Fibroblast of lung (primary cell): ENCODE data around the gene VPS25. TPM values are rescaled to one million over a fixed set of nuclear protein-coding genes. Genes with fewer than 3 reads are reported as not detected.

Experiments
- DNase-seq, 2 donors: peaks; one replicate each; pipeline versions ENCODE4 v3.0.0 to v3.0.0-alpha.2; 2010; ENCODE audit warnings: low read depth in 2 of 2
- H2AFZ ChIP-seq: 2 replicates; pipeline ENCODE4 v1.5.1; 2012; ENCODE audit warnings: low read length, control low read depth, inconsistent platforms
- H3K27ac ChIP-seq: 2 replicates; pipeline ENCODE4 v1.5.1; 2011; ENCODE audit warnings: low read length, control low read depth; ENCODE audit not compliant: insufficient read depth
- H3K27me3 ChIP-seq: 2 replicates; pipeline ENCODE4 v1.5.1; 2011; ENCODE audit warnings: mild to moderate bottlenecking, low read length; ENCODE audit not compliant: control insufficient read depth, insufficient read depth
- H3K36me3 ChIP-seq: 2 replicates; pipeline ENCODE4 v1.5.1; 2011; ENCODE audit warnings: low read length; ENCODE audit not compliant: control insufficient read depth, insufficient read depth
- H3K4me1 ChIP-seq: 2 replicates; pipeline ENCODE4 v1.5.1; 2011; ENCODE audit warnings: low read length; ENCODE audit not compliant: control insufficient read depth, insufficient read depth; ENCODE audit errors: extremely low read depth
- H3K4me2 ChIP-seq: 2 replicates; pipeline ENCODE4 v1.5.1; 2011; ENCODE audit warnings: low read length, control low read depth; ENCODE audit not compliant: insufficient read depth; ENCODE audit errors: extremely low read depth
- H3K4me3 ChIP-seq, 4 experiments: fragments of 200-600 bp in 1 of 4; sonication (generic) in 1 of 4; replicated peaks in 1 of 4; 2 replicates each; pipeline ENCODE4 v1.5.1; 2011 to 2016; ENCODE audit warnings: low read length in 4 of 4, low read depth in 3 of 4, mild to moderate bottlenecking in 3 of 4, control low read depth in 2 of 4, inconsistent platforms in 1 of 4, mixed read lengths in 1 of 4; ENCODE audit not compliant: insufficient read depth in 1 of 4; ENCODE audit errors: control extremely low read depth in 1 of 4
- H3K79me2 ChIP-seq: 2 replicates; pipeline ENCODE4 v1.5.1; 2012; ENCODE audit warnings: mild to moderate bottlenecking, low read length, inconsistent platforms; ENCODE audit not compliant: control insufficient read depth, insufficient read depth
- H3K9ac ChIP-seq: 2 replicates; pipeline ENCODE4 v1.5.1; 2011; ENCODE audit warnings: mild to moderate bottlenecking, low read length, control low read depth; ENCODE audit not compliant: insufficient read depth
- H3K9me3 ChIP-seq: 2 replicates; pipeline ENCODE4 v1.5.1; 2012; ENCODE audit warnings: low read depth, low read length; ENCODE audit not compliant: control insufficient read depth, insufficient read depth
- H4K20me1 ChIP-seq: 2 replicates; pipeline ENCODE4 v1.5.1; 2011; ENCODE audit warnings: low read length; ENCODE audit not compliant: control insufficient read depth, insufficient read depth; ENCODE audit errors: extremely low read depth
- EZH2 ChIP-seq: IDR thresholded peaks from 2 replicates; pipeline ENCODE4 v1.5.1; 2012; ENCODE audit warnings: low read length, control low read depth, mild to moderate bottlenecking; ENCODE audit errors: missing control alignments
- polyA plus RNA-seq, 2 donors: library from polyadenylated mRNA; depleted of rRNA in 1 of 2; stranded (reverse) in 1 of 2; unstranded in 1 of 2; fragments of >200 nt; gene quantifications; 2 replicates each; pipeline ENCODE4 v1.2.1, GENCODE V29; 2011 to 2012; ENCODE audit warnings: missing spikeins in 1 of 2
- total RNA-seq: library from RNA; depleted of rRNA; stranded (reverse); fragments of >200 nt; gene quantifications from 2 replicates; pipeline ENCODE4 v1.2.1, GENCODE V29; 2014
- TF ChIP-seq, protein P1 (sequence below), 2 donors: IDR thresholded peaks in 1 of 2; conservative IDR thresholded peaks in 1 of 2; 1 replicate in 1 of 2; 2 replicates in 1 of 2; pipeline ENCODE4 v1.5.1; 2011 to 2012; ENCODE audit warnings: low read length in 2 of 2, control low read depth in 1 of 2, inconsistent platforms in 1 of 2, low read depth in 1 of 2, mild to moderate bottlenecking in 1 of 2

The VPS25 gene
- total and polyA plus RNA-seq, 2 donors (not counting 1 experiment from before 2014, with no cell fraction given): 43.6 to 92.7 TPM

DNA sequence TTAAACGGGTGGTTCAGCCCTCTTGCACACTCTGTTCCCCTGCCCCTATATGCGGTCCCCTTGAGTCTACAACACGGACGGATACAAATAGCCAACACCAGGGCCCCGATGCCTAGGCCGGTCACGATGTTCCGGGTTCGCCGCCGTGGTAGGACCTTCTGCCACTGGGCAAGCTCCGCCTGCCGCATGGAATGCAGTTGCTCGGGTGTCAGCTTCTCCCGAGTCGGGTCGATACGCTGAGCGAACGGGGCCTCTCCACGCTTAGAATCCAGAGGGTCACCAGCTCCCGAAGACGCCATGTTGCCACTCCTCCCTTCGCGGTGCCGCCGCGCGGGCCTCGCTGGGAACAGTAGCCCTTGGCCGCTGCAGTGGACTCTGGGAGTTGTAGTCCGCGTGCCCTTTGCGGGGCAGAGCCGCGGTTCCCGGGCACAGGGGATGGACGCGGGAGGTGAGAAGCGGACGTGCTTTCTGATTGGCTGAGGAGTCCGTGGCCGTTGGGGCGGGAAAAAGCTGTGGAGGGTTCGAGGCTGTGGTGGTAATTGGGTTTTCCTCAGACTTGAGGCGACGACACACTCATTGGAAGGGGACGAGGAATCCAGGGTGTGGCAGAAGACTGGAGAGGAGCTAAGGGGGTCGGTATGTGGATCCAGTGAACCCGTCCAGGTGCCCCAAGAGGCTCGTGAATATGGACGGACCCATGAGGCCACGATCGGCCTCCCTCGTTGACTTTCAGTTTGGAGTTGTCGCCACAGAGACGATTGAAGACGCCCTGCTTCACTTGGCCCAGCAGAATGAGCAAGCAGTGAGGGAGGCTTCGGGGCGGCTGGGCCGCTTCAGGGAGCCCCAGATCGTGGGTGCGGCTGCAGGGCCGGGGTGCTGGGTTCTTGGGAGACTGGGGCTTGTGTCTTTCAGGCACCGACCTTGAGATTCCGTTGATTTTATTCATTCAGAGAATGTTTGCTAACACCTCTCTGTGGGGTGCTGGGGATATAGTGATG lies 25.4 kb downstream of the VPS25 start, which contains the start of the genes CNTD1 and COA3:
Gene CNTD1, plus strand, starts transcription at position 479 of the 998 bp plus-strand sequence. Its CDS starts 207 bp downstream, at position 686.
Gene COA3, minus strand, starts transcription at position 322 of the 998 bp plus-strand sequence. Its CDS starts 23 bp downstream, at position 299.
- no peak for TF ChIP-seq EZH2
- TF ChIP-seq, protein P1, sequence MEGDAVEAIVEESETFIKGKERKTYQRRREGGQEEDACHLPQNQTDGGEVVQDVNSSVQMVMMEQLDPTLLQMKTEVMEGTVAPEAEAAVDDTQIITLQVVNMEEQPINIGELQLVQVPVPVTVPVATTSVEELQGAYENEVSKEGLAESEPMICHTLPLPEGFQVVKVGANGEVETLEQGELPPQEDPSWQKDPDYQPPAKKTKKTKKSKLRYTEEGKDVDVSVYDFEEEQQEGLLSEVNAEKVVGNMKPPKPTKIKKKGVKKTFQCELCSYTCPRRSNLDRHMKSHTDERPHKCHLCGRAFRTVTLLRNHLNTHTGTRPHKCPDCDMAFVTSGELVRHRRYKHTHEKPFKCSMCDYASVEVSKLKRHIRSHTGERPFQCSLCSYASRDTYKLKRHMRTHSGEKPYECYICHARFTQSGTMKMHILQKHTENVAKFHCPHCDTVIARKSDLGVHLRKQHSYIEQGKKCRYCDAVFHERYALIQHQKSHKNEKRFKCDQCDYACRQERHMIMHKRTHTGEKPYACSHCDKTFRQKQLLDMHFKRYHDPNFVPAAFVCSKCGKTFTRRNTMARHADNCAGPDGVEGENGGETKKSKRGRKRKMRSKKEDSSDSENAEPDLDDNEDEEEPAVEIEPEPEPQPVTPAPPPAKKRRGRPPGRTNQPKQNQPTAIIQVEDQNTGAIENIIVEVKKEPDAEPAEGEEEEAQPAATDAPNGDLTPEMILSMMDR (conservative IDR thresholded peaks at IDR 0.05 in 1 of 2, IDR thresholded peaks at IDR 0.05 in 1 of 2; ENCODE audit: low read depth in 1 of 2, low read length in 2 of 2): peak in 1 of 2 donors; percentile 2

DNA sequence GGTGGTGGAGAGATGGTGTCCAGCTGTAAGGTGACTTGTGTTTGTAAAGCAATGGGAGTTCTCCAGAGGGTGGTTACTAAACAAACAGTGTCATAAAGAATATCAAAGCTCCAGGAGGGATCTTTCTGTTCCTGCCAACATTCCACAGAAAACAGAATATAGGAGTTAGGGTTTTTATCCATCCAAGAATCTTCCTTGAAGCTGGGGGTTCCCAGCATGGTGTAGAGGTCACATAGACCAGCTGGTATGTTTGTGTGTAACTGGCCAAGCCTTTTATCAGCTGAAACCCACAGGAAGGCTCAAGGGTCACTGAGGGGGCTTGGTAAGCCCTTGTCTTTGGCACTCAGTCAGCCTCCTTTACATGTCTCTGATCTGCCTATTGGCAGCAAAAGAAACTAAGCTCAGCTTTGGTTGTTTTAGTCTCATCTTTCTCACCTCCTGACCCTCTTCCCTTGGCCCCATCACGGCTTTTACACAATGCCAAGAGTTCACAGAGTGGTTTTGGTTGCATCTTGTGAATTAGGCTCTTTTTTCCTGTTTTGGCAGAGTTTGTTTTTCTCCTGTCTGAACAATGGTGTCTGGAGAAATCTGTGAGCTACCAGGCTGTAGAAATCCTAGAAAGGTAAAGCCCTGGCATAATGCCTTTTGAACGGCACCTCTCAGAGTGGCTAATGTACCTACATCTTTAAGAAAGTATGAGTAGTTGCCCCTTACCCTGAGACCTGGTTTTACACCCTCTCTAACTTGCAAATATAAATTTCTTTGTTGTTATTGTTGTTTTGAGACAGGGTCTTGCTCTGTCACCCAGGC lies 30.0 kb downstream of the VPS25 start:
- no peaks in the 10 kb centered on the region for H4K20me1 ChIP-seq
- no peak overlapping the region for H3K4me3 ChIP-seq
- H3K27me3 ChIP-seq: no peaks in the 10 kb centered on the region
- H3K4me1 ChIP-seq: no peaks in the 10 kb centered on the region
- H3K9ac ChIP-seq: no peak overlapping the region
- no peaks in the 10 kb centered on the region for H3K9me3 ChIP-seq
- no peaks in the 10 kb centered on the region for H3K79me2 ChIP-seq
- peak; percentile 19 to 36 for DNase-seq
- TF ChIP-seq EZH2: no peak
- TF ChIP-seq, protein P1 (conservative IDR thresholded peaks at IDR 0.05 in 1 of 2, IDR thresholded peaks at IDR 0.05 in 1 of 2; ENCODE audit: low read depth in 1 of 2, low read length in 2 of 2): no peak
- H3K36me3 ChIP-seq: no peaks in the 10 kb centered on the region
- H3K27ac ChIP-seq: no peak overlapping the region
- H2AFZ ChIP-seq: no peak overlapping the region
- H3K4me2 ChIP-seq: no peak overlapping the region

More for the DNA sequence above, 25.4 kb downstream of the VPS25 start, which contains the start of the genes CNTD1 and COA3:
- Histone ChIP-seq H3K27me3 (no peaks in the 10 kb centered on the region), H3K4me3 (peak within 1 kb of the TSS; percentile 59 to 96 (median 88)), H3K4me2 (peak within 1 kb of the TSS; percentile 94), H4K20me1 (no peaks in the 10 kb centered on the region), H3K36me3 (peaks cover 3% of the 10 kb centered on the region), H3K27ac (peak within 1 kb of the TSS; percentile 49), H3K79me2 (peaks cover 5% of the 10 kb centered on the region), H3K9ac (peak within 1 kb of the TSS; percentile 75), H3K9me3 (no peaks in the 10 kb centered on the region), H3K4me1 (no peaks in the 10 kb centered on the region), H2AFZ (peak within 1 kb of the TSS; percentile 94)
- DNase-seq: peak; percentile 82 to 84
